Right lobe of liver (tissue), 6 donors: Measurements from ENCODE around the gene GPC4. TPM values are rescaled to one million over a fixed set of nuclear protein-coding genes. Genes with fewer than 3 reads are reported as not detected.
A peak's percentile ranks its signal among the peaks of the same experiment; 100 is the strongest.

Experiments
- ATAC-seq, 4 donors: fragments of 200-7000 bp; cut with Tn5 transposase; one replicate each; pipeline ENCODE4 v1.9.1; 2020; ENCODE audit warnings: mild to moderate bottlenecking in 4 of 4, moderate library complexity in 4 of 4
- DNase-seq, 3 donors: peaks; one replicate each; pipeline ENCODE4 v3.0.0-alpha.2; 2020
- H3K27ac ChIP-seq, 3 donors: fragments of 200-600 bp; one replicate each; pipeline ENCODE4 v1.8.0; 2022
- H3K27me3 ChIP-seq, 2 donors: fragments of 200-600 bp; one replicate each; pipeline ENCODE4 v1.8.0; 2022
- H3K36me3 ChIP-seq, 4 donors: fragments of 200-600 bp; sonication (generic) in 1 of 4; one replicate each; pipeline versions ENCODE4 v1.5.1 to v1.8.0; 2017 to 2022; ENCODE audit warnings: control low read depth in 1 of 4
- H3K4me1 ChIP-seq, 4 donors: fragments of 200-600 bp; sonication (generic) in 1 of 4; one replicate each; pipeline versions ENCODE4 v1.5.1 to v1.8.0; 2017 to 2022; ENCODE audit warnings: control low read depth in 1 of 4
- H3K4me3 ChIP-seq, 3 donors: fragments of 200-600 bp; one replicate each; pipeline ENCODE4 v1.8.0; 2022
- H3K9me3 ChIP-seq, 4 donors: fragments of 200-600 bp; sonication (generic) in 1 of 4; one replicate each; pipeline versions ENCODE4 v1.5.1 to v1.8.0; 2017 to 2022; ENCODE audit warnings: control low read depth in 1 of 4
- CTCF ChIP-seq, 4 donors: fragments of 200-600 bp in 3 of 4; fragments of 450-650 bp in 1 of 4; IDR thresholded peaks; one replicate each; pipeline versions ENCODE4 v1.5.1 to v1.8.0; 2016 to 2022; ENCODE audit warnings: antibody characterized with exemption in 4 of 4, mild to moderate bottlenecking in 2 of 4
- POLR2A ChIP-seq: fragments of 450-650 bp; IDR thresholded peaks from one replicate; pipeline ENCODE4 v1.6.1; 2017; ENCODE audit warnings: antibody characterized with exemption, mild to moderate bottlenecking
- WGBS: methylation state at CpG from one replicate; pipeline ENCODE4 v1.1.6; 2018; ENCODE audit warnings: low coverage, low lambda C conversion rate; ENCODE audit not compliant: insufficient coverage; ENCODE audit errors: missing lambda C conversion rate; 5-methylcytosine and 5-hydroxymethylcytosine counted together
- intact Hi-C, 2 donors: fragments of 100-400 bp; cut with DNase I; formaldehyde crosslinking; loops; one replicate each; pipeline versions ENCODE4 v1.11.2 to v1.14.1; 2022
- total RNA-seq, 6 experiments: library from RNA; depleted of rRNA in 2 of 6; stranded (reverse); fragments of >200 nt in 2 of 6; fragmentation: NEBNext Ultra II Directional in 3 of 6; extraction: Animal tissue kit (Norgen Biotek cat#: 25700) in 3 of 6; gene quantifications; one replicate each; pipeline versions ENCODE4 v1.1.0 to v1.2.4, GENCODE V29; 2016 to 2023
- donor health status: DM: no; HTN: yes; CAD: no.
- donor health status: DM: no; HTN: no; CAD: no.
- donor health status: DM: no; HTN: no; CAD: no.
- donor health status: DM: no; HTN: yes; CAD: no.
- donor health status: DM: no; HTN: yes; CAD: no.

GPC4 gene
- total RNA-seq, 6 experiments from 2014 or later, result 0.88 to 2.3 (median 1.2) TPM

DNA sequence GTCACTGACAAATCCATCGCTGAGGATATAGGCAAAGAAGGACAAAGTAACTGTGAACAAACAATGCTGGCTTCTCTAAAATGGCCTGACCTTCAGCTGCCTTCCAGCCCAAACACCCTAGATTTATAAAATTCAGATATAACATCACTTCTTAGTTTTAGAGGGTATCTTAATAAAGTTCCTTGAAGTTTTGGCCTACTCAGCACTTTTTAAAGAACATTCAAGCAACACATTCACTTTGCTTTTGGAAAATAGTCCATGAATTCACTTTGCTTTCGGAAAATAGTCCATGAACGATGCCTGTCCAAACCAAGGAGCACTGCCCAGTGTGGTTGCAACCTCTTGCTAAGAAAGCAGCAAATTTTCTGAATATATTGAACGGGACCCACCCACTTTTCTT is 142.1 kb downstream of the GPC4 start:
- DNase-seq, result no peak
- Histone ChIP-seq H3K27ac (no peak overlapping the region), H3K4me3 (no peak overlapping the region), H3K4me1 (no peaks in the 10 kb centered on the region), H3K27me3 (no peaks in the 10 kb centered on the region), H3K9me3 (no peaks in the 10 kb centered on the region), H3K36me3 (no peaks in the 10 kb centered on the region)
- WGBS, result 61% methylated on average over 4 of the region's 4 CpGs
- intact Hi-C loops, result no loop called here
- no peak for TF ChIP-seq POLR2A
- TF ChIP-seq CTCF (IDR thresholded peaks at IDR 0.05), result no peak
- ATAC-seq, result no peak

GRCh38 chrX:133269168-133269567 is 146.1 kb downstream of the GPC4 start:
- ATAC-seq, result no peak
- intact Hi-C loops, result no loop called here

DNA sequence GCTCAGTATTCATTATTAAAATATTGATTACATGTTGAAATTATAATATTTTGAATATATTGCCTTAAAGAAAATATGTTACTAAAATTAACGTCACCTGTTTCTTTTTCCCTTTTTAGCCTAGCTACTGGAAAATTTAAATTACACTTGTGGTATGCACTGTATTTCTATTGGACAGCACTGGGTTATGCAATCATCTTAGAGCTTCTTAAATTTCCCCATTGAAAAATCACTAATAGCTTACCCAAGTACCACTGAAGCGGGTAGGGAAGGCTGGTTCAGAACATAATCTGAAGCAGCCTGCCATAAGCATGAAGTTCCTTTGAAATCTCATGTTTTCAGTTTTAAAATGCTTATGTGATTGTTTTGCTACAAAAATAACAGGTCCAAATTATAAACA is 147.7 kb downstream of the GPC4 start:
- ATAC-seq (no peak), DNase-seq (no peak)
- intact Hi-C loops, result no loop called here
- TF ChIP-seq POLR2A (no peak), CTCF (IDR thresholded peaks at IDR 0.05) (no peak)
- Histone ChIP-seq H3K9me3 (no peaks in the 10 kb centered on the region), H3K27ac (no peak overlapping the region), H3K27me3 (no peaks in the 10 kb centered on the region), H3K4me1 (no peaks in the 10 kb centered on the region), H3K36me3 (no peaks in the 10 kb centered on the region), H3K4me3 (no peak overlapping the region)
- 76% methylated on average over 2 of the region's 2 CpGs for WGBS

More at GRCh38 chrX:133269168-133269567, 146.1 kb downstream of the GPC4 start:
- Histone ChIP-seq H3K4me1 (no peaks in the 10 kb centered on the region), H3K36me3 (no peaks in the 10 kb centered on the region), H3K9me3 (no peaks in the 10 kb centered on the region), H3K4me3 (no peak overlapping the region), H3K27ac (no peak overlapping the region), H3K27me3 (no peaks in the 10 kb centered on the region)
- no peak for TF ChIP-seq CTCF (IDR thresholded peaks at IDR 0.05)
- no peak for TF ChIP-seq POLR2A
- DNase-seq, result no peak
- 28% methylated on average over 2 of the region's 2 CpGs for whole genome bisulfite sequencing

GRCh38 chrX:133265331-133265730 is 150.0 kb downstream of the GPC4 start:
- no peaks in the 10 kb centered on the region for H3K27me3 ChIP-seq
- peak in 1 of 4 donors; percentile 25 for ATAC-seq
- H3K9me3 ChIP-seq, result no peaks in the 10 kb centered on the region
- TF ChIP-seq POLR2A (no peak), CTCF (IDR thresholded peaks at IDR 0.05) (no peak)
- DNase-seq, result no peak
- no peaks in the 10 kb centered on the region for H3K36me3 ChIP-seq
- no peaks in the 10 kb centered on the region for H3K4me1 ChIP-seq
- H3K27ac ChIP-seq, result no peak overlapping the region
- H3K4me3 ChIP-seq, result no peak overlapping the region
- WGBS, result 39% methylated on average over 4 of the region's 13 CpGs
- intact Hi-C loops, result no loop called here

GRCh38 chrX:133258481-133258880 is 156.8 kb downstream of the GPC4 start:
- TF ChIP-seq POLR2A (no peak), CTCF (IDR thresholded peaks at IDR 0.05) (no peak)
- intact Hi-C loops, result no loop called here
- Histone ChIP-seq H3K4me3 (no peak overlapping the region), H3K36me3 (no peaks in the 10 kb centered on the region), H3K27ac (no peak overlapping the region), H3K9me3 (no peaks in the 10 kb centered on the region), H3K4me1 (no peaks in the 10 kb centered on the region), H3K27me3 (peaks cover 0 to 7% of the 10 kb centered on the region in 2 donors)
- no peak for DNase-seq
- ATAC-seq, result no peak
